Astrocyte (in vitro differentiated cells and primary cell): ENCODE data around the gene GJB5. TPM values are rescaled to one million over a fixed set of nuclear protein-coding genes. Genes with fewer than 3 reads are reported as not detected.

Experiments
- DNase-seq: peaks from one replicate; pipeline ENCODE4 v3.0.0-alpha.2; 2010; ENCODE audit warnings: low read depth
- FAIRE-seq: peaks from 2 replicates; lab custom pipeline; 2011; peaks lifted over from hg19 to GRCh38; lab: Jason Lieb, UNC
- H2AFZ ChIP-seq: 2 replicates; pipeline ENCODE4 v1.6.0; 2012; ENCODE audit warnings: low read depth, low read length, inconsistent platforms
- H3K27ac ChIP-seq: 2 replicates; pipeline ENCODE4 v1.5.1; 2011; ENCODE audit warnings: low read depth, low read length, inconsistent platforms
- H3K27me3 ChIP-seq: 2 replicates; pipeline ENCODE4 v1.6.0; 2011; ENCODE audit warnings: low read length, inconsistent platforms; ENCODE audit not compliant: insufficient read depth
- H3K36me3 ChIP-seq: 2 replicates; pipeline ENCODE4 v1.5.1; 2011; ENCODE audit warnings: low read length, inconsistent platforms; ENCODE audit not compliant: insufficient read depth
- H3K4me1 ChIP-seq: 2 replicates; pipeline ENCODE4 v1.5.1; 2011; ENCODE audit warnings: low read length, inconsistent platforms; ENCODE audit not compliant: insufficient read depth
- H3K4me2 ChIP-seq: 2 replicates; pipeline ENCODE4 v1.6.0; 2012; ENCODE audit warnings: low read length, inconsistent platforms
- H3K4me3 ChIP-seq: 2 replicates; pipeline ENCODE4 v1.5.1; 2011; ENCODE audit warnings: low read depth, mild to moderate bottlenecking, low read length, inconsistent platforms; ENCODE audit not compliant: insufficient read depth
- H3K79me2 ChIP-seq: 2 replicates; pipeline ENCODE4 v1.6.0; 2012; ENCODE audit warnings: mild to moderate bottlenecking, low read length, inconsistent platforms; ENCODE audit not compliant: insufficient read depth
- H3K9ac ChIP-seq: 2 replicates; pipeline ENCODE4 v1.6.0; 2012; ENCODE audit warnings: mild to moderate bottlenecking, low read length, inconsistent platforms
- H3K9me3 ChIP-seq: 2 replicates; pipeline ENCODE4 v1.5.1; 2012; ENCODE audit warnings: low read depth, mild to moderate bottlenecking, low read length, inconsistent platforms; ENCODE audit not compliant: insufficient read depth
- H4K20me1 ChIP-seq: 2 replicates; pipeline ENCODE4 v1.6.0; 2012; ENCODE audit warnings: low read length, inconsistent platforms; ENCODE audit not compliant: insufficient read depth
- H3K27ac Mint-ChIP-seq: one replicate; pipeline ENCODE4 v1.8.0; 2021; ENCODE audit warnings: mild to moderate bottlenecking, mixed read lengths; ENCODE audit not compliant: unreplicated experiment
- H3K27me3 Mint-ChIP-seq: one replicate; pipeline ENCODE4 v1.8.0; 2021; ENCODE audit warnings: low read depth, mixed read lengths; ENCODE audit not compliant: unreplicated experiment
- H3K36me3 Mint-ChIP-seq: one replicate; pipeline ENCODE4 v1.8.0; 2021; ENCODE audit warnings: low read depth, mixed read lengths; ENCODE audit not compliant: unreplicated experiment
- H3K4me1 Mint-ChIP-seq: one replicate; pipeline ENCODE4 v1.8.0; 2021; ENCODE audit warnings: low read depth, mixed read lengths; ENCODE audit not compliant: unreplicated experiment
- H3K4me3 Mint-ChIP-seq: one replicate; pipeline ENCODE4 v1.8.0; 2021; ENCODE audit warnings: mild to moderate bottlenecking, moderate library complexity, mixed read lengths; ENCODE audit not compliant: unreplicated experiment
- H3K9me3 Mint-ChIP-seq: one replicate; pipeline ENCODE4 v1.8.0; 2021; ENCODE audit warnings: mild to moderate bottlenecking, mixed read lengths; ENCODE audit not compliant: unreplicated experiment
- EZH2 ChIP-seq: IDR thresholded peaks from 2 replicates; pipeline ENCODE4 v1.6.1; 2012; ENCODE audit warnings: mild to moderate bottlenecking, low read length, inconsistent platforms; ENCODE audit not compliant: insufficient read depth
- total RNA-seq: library from RNA; stranded (reverse); gene quantifications from 2 replicates; pipeline ENCODE4 v1.2.1, GENCODE V29; 2021
- TF ChIP-seq, protein P1 (sequence below): IDR thresholded peaks from 2 replicates; pipeline ENCODE4 v1.5.1; 2011; ENCODE audit warnings: low read depth, mild to moderate bottlenecking, inconsistent platforms, low read length, moderate library complexity; ENCODE audit not compliant: insufficient read depth

GJB5 gene
- total RNA-seq, 1 donor from 2014 or later = not detected

DNA sequence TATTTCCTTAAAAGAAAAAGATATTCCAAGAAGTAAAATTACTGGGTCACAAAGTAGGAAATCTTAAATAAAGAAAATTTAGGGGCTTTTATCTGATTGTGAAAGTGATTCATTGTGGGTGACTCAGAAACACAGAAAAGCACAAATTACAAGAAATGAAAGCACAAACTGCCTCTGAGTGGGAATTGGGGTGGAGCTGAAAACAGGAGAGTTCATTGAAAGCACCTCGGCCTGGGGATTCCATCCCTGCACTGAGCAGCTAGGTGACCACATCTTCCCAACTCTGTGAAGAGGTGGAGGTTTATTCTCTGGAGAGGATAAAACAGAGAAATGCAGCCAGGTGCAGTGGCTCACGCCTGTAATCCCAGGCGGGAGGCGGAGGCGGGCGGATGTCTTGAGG lies 45.4 kb downstream of the GJB5 start:
- Histone ChIP-seq H4K20me1 (no peaks in the 10 kb centered on the region), H3K9me3 (no peaks in the 10 kb centered on the region), H3K9ac (no peak overlapping the region), H3K27me3 (no peaks in the 10 kb centered on the region), H3K27ac (no peak overlapping the region), H3K4me1 (no peaks in the 10 kb centered on the region), H3K79me2 (no peaks in the 10 kb centered on the region), H3K4me3 (no peak overlapping the region), H3K36me3 (no peaks in the 10 kb centered on the region), H3K4me2 (no peak overlapping the region), H2AFZ (no peak overlapping the region)
- H3K27ac Mint-ChIP-seq = peak overlapping the region; percentile 12
- H3K36me3 Mint-ChIP-seq = peaks cover 6% of the 10 kb centered on the region
- H3K27me3 Mint-ChIP-seq = peaks cover 37% of the 10 kb centered on the region
- H3K9me3 Mint-ChIP-seq = peaks cover 7% of the 10 kb centered on the region
- no peak for TF ChIP-seq EZH2
- TF ChIP-seq, protein P1, sequence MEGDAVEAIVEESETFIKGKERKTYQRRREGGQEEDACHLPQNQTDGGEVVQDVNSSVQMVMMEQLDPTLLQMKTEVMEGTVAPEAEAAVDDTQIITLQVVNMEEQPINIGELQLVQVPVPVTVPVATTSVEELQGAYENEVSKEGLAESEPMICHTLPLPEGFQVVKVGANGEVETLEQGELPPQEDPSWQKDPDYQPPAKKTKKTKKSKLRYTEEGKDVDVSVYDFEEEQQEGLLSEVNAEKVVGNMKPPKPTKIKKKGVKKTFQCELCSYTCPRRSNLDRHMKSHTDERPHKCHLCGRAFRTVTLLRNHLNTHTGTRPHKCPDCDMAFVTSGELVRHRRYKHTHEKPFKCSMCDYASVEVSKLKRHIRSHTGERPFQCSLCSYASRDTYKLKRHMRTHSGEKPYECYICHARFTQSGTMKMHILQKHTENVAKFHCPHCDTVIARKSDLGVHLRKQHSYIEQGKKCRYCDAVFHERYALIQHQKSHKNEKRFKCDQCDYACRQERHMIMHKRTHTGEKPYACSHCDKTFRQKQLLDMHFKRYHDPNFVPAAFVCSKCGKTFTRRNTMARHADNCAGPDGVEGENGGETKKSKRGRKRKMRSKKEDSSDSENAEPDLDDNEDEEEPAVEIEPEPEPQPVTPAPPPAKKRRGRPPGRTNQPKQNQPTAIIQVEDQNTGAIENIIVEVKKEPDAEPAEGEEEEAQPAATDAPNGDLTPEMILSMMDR = no peak
- no peak overlapping the region for H3K4me3 Mint-ChIP-seq
- peak; percentile 39 for DNase-seq
- FAIRE-seq = no peak
- no peaks in the 10 kb centered on the region for H3K4me1 Mint-ChIP-seq

DNA sequence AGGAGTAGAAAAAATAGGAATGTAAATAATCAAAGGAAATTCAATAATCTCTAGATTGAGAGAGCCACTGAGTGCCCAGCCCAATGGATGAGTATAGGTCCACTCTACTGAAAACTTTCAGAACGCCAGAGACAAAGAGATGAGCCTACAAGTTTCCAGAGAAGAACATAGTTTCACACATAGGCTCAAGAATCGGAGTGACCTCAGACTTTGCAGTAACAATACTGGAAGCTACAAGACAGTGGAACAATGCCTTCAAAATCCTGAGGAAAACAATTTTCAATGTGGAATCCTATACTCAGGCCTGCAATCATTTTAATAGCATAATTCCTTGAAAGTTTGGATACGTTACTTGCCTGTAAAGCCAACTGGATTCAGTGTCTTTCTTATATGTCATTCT lies 48.9 kb downstream of the GJB5 start:
- no peak overlapping the region for H3K27ac Mint-ChIP-seq
- TF ChIP-seq, protein P1 = no peak
- no peak for TF ChIP-seq EZH2
- peaks cover 5% of the 10 kb centered on the region for H3K9me3 Mint-ChIP-seq
- Histone ChIP-seq H3K4me1 (no peaks in the 10 kb centered on the region), H2AFZ (no peak overlapping the region), H3K4me2 (no peak overlapping the region), H3K27ac (no peak overlapping the region), H3K27me3 (no peaks in the 10 kb centered on the region), H3K9ac (no peak overlapping the region), H3K36me3 (no peaks in the 10 kb centered on the region), H3K4me3 (no peak overlapping the region), H3K79me2 (no peaks in the 10 kb centered on the region), H4K20me1 (no peaks in the 10 kb centered on the region), H3K9me3 (no peaks in the 10 kb centered on the region)
- peaks cover 7% of the 10 kb centered on the region for H3K27me3 Mint-ChIP-seq
- FAIRE-seq = no peak
- H3K4me1 Mint-ChIP-seq = peaks cover 10% of the 10 kb centered on the region
- no peak for DNase-seq
- peaks cover 6% of the 10 kb centered on the region for H3K36me3 Mint-ChIP-seq
- no peak overlapping the region for H3K4me3 Mint-ChIP-seq

DNA sequence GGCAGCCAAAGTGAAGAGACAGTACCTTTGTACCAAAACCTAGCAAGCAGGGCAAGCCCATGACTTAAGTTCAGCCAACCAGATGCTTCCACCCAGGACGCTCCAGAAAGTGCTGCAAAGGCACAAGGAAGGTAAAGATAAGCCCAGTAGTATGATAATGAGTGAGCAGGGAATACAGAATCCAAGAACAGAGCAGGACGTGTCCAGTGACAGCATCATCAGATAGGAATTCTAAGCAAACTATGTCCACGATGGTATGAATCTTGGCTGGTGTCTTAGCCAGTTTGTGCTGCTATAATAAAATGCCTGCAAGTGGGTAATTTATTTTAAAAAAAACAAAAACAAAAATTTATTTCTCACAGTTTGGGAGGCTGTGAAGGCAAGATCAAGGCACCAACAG lies 51.5 kb downstream of the GJB5 start:
- Mint-ChIP-seq H3K9me3 (peaks cover 7% of the 10 kb centered on the region), H3K36me3 (peaks cover 6% of the 10 kb centered on the region), H3K4me1 (peaks cover 10% of the 10 kb centered on the region), H3K27me3 (peaks cover 3% of the 10 kb centered on the region), H3K4me3 (no peak overlapping the region), H3K27ac (no peak overlapping the region)
- FAIRE-seq (no peak), DNase-seq (peak; percentile 55)
- no peaks in the 10 kb centered on the region for H4K20me1 ChIP-seq
- no peaks in the 10 kb centered on the region for H3K36me3 ChIP-seq
- peak overlapping the region; percentile 37 for H2AFZ ChIP-seq
- no peak overlapping the region for H3K27ac ChIP-seq
- TF ChIP-seq EZH2 = no peak
- TF ChIP-seq, protein P1 = no peak
- no peak overlapping the region for H3K9ac ChIP-seq
- no peak overlapping the region for H3K4me2 ChIP-seq
- no peaks in the 10 kb centered on the region for H3K27me3 ChIP-seq
- no peaks in the 10 kb centered on the region for H3K4me1 ChIP-seq
- H3K4me3 ChIP-seq = no peak overlapping the region
- no peaks in the 10 kb centered on the region for H3K9me3 ChIP-seq
- no peaks in the 10 kb centered on the region for H3K79me2 ChIP-seq

Other genes starting within 250 kb of the GJB5 start
- not detected in 2 replicates for gene GJB4, start 4.7 kb downstream of the GJB5 start, total RNA-seq
- 0.32 TPM in 1 of 2 replicates, not detected in the other for gene GJB3, start 26.2 kb downstream of the GJB5 start, total RNA-seq
- gene GJA4, start 38.0 kb downstream of the GJB5 start, total RNA-seq = not detected in 2 replicates
- 38.1 and 43.6 TPM in 2 replicates for gene SMIM12, start 104.7 kb downstream of the GJB5 start, total RNA-seq
- 1.6 and 2.7 TPM in 2 replicates for gene DLGAP3, start 174.6 kb downstream of the GJB5 start, total RNA-seq
- gene TMEM35B, start 230.3 kb downstream of the GJB5 start, total RNA-seq = 15.6 and 17.0 TPM in 2 replicates